Stimulated activated CD8-positive, alpha-beta memory T cell treated with anti-CD3 and anti-CD28 coated beads, Interleukin-15, amount 100 ng/mL, for 48 hours (primary cell): Measurements from ENCODE around the gene DIAPH1.

Experiments used
- DNase-seq, 2 donors: peaks; one replicate each; pipeline ENCODE4 v3.0.0-alpha.2; 2020; ENCODE audit warnings: low read depth in 2 of 2

Gene DIAPH1

GRCh38 chr5:141506381-141507155, 112.2 kb downstream of the DIAPH1 start:
- no peak for DNase-seq

GRCh38 chr5:141504216-141504615, 114.6 kb downstream of the DIAPH1 start:
- DNase-seq, result no peak

- DNase-seq, result no peak
Observed at GRCh38 chr5:141503681-141504080, 115.1 kb downstream of the DIAPH1 start.

GRCh38 chr5:141501761-141502160, 117.0 kb downstream of the DIAPH1 start:
- no peak for DNase-seq

- DNase-seq, result no peak
Observed at GRCh38 chr5:141496038-141496437, 122.8 kb downstream of the DIAPH1 start.

GRCh38 chr5:141495453-141495811, 123.4 kb downstream of the DIAPH1 start:
- DNase-seq, result no peak

GRCh38 chr5:141494761-141495452, 123.9 kb downstream of the DIAPH1 start:
- no peak for DNase-seq

- DNase-seq, result no peak
Observed at GRCh38 chr5:141493500-141494422, 125.0 kb downstream of the DIAPH1 start.

GRCh38 chr5:141492168-141492885, 126.5 kb downstream of the DIAPH1 start:
- DNase-seq, result no peak

GRCh38 chr5:141491323-141492167, 127.3 kb downstream of the DIAPH1 start:
- no peak for DNase-seq

- DNase-seq, result no peak
Observed at GRCh38 chr5:141490771-141491170, 128.0 kb downstream of the DIAPH1 start.

GRCh38 chr5:141490271-141490670, 128.5 kb downstream of the DIAPH1 start:
- no peak for DNase-seq

GRCh38 chr5:141489841-141490240, 129.0 kb downstream of the DIAPH1 start:
- no peak for DNase-seq

GRCh38 chr5:141488591-141489561, 129.9 kb downstream of the DIAPH1 start, which contains the start of gene PCDHGC5:
TSS of gene PCDHGC5 (plus strand) at chr5:141489081. CDS start at chr5:141489241, 160 bp downstream.
- DNase-seq, result no peak

- no peak for DNase-seq
Observed at GRCh38 chr5:141487131-141487530, 131.7 kb downstream of the DIAPH1 start.

- DNase-seq, result no peak
Observed at GRCh38 chr5:141486091-141486490, 132.7 kb downstream of the DIAPH1 start.

- DNase-seq, result no peak
Observed at GRCh38 chr5:141485321-141486055, 133.3 kb downstream of the DIAPH1 start.

GRCh38 chr5:141484641-141485311, 134.0 kb downstream of the DIAPH1 start, which contains the start of gene PCDHGC4:
TSS of gene PCDHGC4 (plus strand) at chr5:141485030. CDS start at chr5:141485174, 144 bp downstream.
- DNase-seq, result no peak
